ENCODE results near the gene RAB3GAP1. TPM values are rescaled to one million over a fixed set of nuclear protein-coding genes. Genes with fewer than 3 reads are reported as not detected.
"Not testable (repeated sequence)": the region's sequence is repeated elsewhere in the genome, so short reads cannot be mapped to it uniquely, and the experiment has no call there.

Gene RAB3GAP1
- polyA plus RNA-seq, 1 of the 3 experiments (the other 2 are of a cell fraction) = 10.9 TPM

DNA sequence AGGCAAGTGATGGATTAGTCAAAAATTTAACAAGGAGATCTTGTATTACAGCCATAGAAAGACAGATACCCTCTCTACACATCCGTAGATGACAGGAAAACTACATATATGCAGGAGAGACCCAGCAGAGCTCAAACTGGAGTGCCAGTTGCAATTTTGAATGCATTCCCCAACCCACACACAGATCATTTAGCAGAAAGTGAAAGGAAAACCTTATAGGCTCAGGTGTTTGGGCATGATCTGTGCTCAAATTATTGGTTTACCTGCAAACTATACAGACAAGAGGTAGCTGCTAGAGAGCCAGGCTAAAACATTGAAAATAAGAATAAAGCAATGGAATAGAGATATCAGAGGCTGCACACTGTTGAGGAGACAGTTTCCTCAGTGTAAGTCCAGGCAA is 51.8 kb downstream of the RAB3GAP1 start:
- H3K36me3 ChIP-seq (replicated peaks in 1 of 2; ENCODE audit: control insufficient read depth in 1 of 2, insufficient read depth in 2 of 2, low read length in 1 of 2) = peaks cover 0 to 47% of the 10 kb centered on the region in 2 experiments
- peaks cover 0 to 11% of the 10 kb centered on the region in 2 experiments; a peak in 1 of 4 replicates for H3K4me1 ChIP-seq (ENCODE audit: control insufficient read depth in 1 of 2, insufficient read depth in 2 of 2, low read depth in 1 of 2, low read length in 1 of 2)
- TF ChIP-seq RXRA (IDR thresholded peaks at IDR 0.05; ENCODE audit: borderline replicate concordance, low read depth) (no peak), TEAD4 (IDR thresholded peaks at IDR 0.05; ENCODE audit: borderline replicate concordance, insufficient read depth) (no peak), RFX5 (IDR thresholded peaks at IDR 0.05; ENCODE audit: low read length) (no peak), TAF1 (IDR thresholded peaks at IDR 0.05; ENCODE audit: borderline replicate concordance, low read depth, low read length) (no peak), FOSL2 (IDR thresholded peaks at IDR 0.05; ENCODE audit: borderline replicate concordance, low read depth) (no peak), SIN3A (IDR thresholded peaks at IDR 0.05; ENCODE audit: borderline replicate concordance, low read depth, low read length) (no peak), SMC3 (IDR thresholded peaks at IDR 0.05; ENCODE audit: low read depth, low read length) (no peak), YY1 (IDR thresholded peaks at IDR 0.05; ENCODE audit: low read depth) (no peak), JUND (IDR thresholded peaks at IDR 0.05) (no peak), RCOR1 (IDR thresholded peaks at IDR 0.05; ENCODE audit: low read length) (no peak), EP300 (IDR thresholded peaks at IDR 0.05; ENCODE audit: borderline replicate concordance in 1 of 2, low read depth in 1 of 2, low read length in 1 of 2) (no peak), EZH2phosphoT487 (IDR thresholded peaks at IDR 0.05; ENCODE audit: borderline replicate concordance, low read depth) (no peak), ELF1 (IDR thresholded peaks at IDR 0.05) (no peak), MXI1 (IDR thresholded peaks at IDR 0.05; ENCODE audit: low read depth, low read length) (no peak), POLR2AphosphoS5 (IDR thresholded peaks at IDR 0.05; ENCODE audit: low read depth, low read length) (no peak), NRF1 (IDR thresholded peaks at IDR 0.05; ENCODE audit: low read depth, low read length) (no peak)
- TF ChIP-seq, protein P1, sequence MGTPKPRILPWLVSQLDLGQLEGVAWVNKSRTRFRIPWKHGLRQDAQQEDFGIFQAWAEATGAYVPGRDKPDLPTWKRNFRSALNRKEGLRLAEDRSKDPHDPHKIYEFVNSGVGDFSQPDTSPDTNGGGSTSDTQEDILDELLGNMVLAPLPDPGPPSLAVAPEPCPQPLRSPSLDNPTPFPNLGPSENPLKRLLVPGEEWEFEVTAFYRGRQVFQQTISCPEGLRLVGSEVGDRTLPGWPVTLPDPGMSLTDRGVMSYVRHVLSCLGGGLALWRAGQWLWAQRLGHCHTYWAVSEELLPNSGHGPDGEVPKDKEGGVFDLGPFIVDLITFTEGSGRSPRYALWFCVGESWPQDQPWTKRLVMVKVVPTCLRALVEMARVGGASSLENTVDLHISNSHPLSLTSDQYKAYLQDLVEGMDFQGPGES (IDR thresholded peaks at IDR 0.05; ENCODE audit: low read depth, low read length) = no peak
- TF ChIP-seq, protein P2, sequence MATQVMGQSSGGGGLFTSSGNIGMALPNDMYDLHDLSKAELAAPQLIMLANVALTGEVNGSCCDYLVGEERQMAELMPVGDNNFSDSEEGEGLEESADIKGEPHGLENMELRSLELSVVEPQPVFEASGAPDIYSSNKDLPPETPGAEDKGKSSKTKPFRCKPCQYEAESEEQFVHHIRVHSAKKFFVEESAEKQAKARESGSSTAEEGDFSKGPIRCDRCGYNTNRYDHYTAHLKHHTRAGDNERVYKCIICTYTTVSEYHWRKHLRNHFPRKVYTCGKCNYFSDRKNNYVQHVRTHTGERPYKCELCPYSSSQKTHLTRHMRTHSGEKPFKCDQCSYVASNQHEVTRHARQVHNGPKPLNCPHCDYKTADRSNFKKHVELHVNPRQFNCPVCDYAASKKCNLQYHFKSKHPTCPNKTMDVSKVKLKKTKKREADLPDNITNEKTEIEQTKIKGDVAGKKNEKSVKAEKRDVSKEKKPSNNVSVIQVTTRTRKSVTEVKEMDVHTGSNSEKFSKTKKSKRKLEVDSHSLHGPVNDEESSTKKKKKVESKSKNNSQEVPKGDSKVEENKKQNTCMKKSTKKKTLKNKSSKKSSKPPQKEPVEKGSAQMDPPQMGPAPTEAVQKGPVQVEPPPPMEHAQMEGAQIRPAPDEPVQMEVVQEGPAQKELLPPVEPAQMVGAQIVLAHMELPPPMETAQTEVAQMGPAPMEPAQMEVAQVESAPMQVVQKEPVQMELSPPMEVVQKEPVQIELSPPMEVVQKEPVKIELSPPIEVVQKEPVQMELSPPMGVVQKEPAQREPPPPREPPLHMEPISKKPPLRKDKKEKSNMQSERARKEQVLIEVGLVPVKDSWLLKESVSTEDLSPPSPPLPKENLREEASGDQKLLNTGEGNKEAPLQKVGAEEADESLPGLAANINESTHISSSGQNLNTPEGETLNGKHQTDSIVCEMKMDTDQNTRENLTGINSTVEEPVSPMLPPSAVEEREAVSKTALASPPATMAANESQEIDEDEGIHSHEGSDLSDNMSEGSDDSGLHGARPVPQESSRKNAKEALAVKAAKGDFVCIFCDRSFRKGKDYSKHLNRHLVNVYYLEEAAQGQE (IDR thresholded peaks at IDR 0.05; ENCODE audit: low read depth, low read length) = no peak
- TF ChIP-seq, protein P3, sequence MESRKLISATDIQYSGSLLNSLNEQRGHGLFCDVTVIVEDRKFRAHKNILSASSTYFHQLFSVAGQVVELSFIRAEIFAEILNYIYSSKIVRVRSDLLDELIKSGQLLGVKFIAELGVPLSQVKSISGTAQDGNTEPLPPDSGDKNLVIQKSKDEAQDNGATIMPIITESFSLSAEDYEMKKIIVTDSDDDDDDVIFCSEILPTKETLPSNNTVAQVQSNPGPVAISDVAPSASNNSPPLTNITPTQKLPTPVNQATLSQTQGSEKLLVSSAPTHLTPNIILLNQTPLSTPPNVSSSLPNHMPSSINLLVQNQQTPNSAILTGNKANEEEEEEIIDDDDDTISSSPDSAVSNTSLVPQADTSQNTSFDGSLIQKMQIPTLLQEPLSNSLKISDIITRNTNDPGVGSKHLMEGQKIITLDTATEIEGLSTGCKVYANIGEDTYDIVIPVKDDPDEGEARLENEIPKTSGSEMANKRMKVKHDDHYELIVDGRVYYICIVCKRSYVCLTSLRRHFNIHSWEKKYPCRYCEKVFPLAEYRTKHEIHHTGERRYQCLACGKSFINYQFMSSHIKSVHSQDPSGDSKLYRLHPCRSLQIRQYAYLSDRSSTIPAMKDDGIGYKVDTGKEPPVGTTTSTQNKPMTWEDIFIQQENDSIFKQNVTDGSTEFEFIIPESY (IDR thresholded peaks at IDR 0.05; ENCODE audit: borderline replicate concordance, low read depth) = no peak
- TF ChIP-seq, protein P4, sequence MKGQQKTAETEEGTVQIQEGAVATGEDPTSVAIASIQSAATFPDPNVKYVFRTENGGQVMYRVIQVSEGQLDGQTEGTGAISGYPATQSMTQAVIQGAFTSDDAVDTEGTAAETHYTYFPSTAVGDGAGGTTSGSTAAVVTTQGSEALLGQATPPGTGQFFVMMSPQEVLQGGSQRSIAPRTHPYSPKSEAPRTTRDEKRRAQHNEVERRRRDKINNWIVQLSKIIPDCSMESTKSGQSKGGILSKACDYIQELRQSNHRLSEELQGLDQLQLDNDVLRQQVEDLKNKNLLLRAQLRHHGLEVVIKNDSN (IDR thresholded peaks at IDR 0.05; ENCODE audit: borderline replicate concordance, low read depth) = no peak
- no peak for DNase-seq
- H3K9me2 ChIP-seq = no peaks in the 10 kb centered on the region
- peaks cover 19% of the 10 kb centered on the region for H3K79me2 ChIP-seq (ENCODE audit: insufficient read depth)
- H3K4me3 ChIP-seq (ENCODE audit: low read depth in 2 of 2, low read length in 1 of 2) = no peak overlapping the region
- H2AFZ ChIP-seq (ENCODE audit: low read depth) = no peak overlapping the region
- H3K9ac ChIP-seq = no peak overlapping the region
- H3K27ac ChIP-seq (ENCODE audit: low read depth in 2 of 2, low read length in 1 of 2) = no peak overlapping the region
- H3F3A ChIP-seq (replicated peaks; ENCODE audit: insufficient read depth) = peaks cover 9% of the 10 kb centered on the region
- CTCF ChIA-PET = interaction anchor here (0.6 kb wide), 1 partner anchor 30 kb away, joined by 3 read pairs; no protein-coding TSS in a partner anchor
- H3K27me3 ChIP-seq (ENCODE audit: insufficient read depth) = no peaks in the 10 kb centered on the region
- H3K9me3 ChIP-seq = no peaks in the 10 kb centered on the region
- H3K4me2 ChIP-seq = no peak overlapping the region
- 100% methylated on average over 1 of the region's 1 CpG for WGBS (ENCODE audit: low lambda C conversion rate)
- POLR2A ChIA-PET = no interaction called here
- no peaks in the 10 kb centered on the region for H4K20me1 ChIP-seq (ENCODE audit: insufficient read depth)

DNA sequence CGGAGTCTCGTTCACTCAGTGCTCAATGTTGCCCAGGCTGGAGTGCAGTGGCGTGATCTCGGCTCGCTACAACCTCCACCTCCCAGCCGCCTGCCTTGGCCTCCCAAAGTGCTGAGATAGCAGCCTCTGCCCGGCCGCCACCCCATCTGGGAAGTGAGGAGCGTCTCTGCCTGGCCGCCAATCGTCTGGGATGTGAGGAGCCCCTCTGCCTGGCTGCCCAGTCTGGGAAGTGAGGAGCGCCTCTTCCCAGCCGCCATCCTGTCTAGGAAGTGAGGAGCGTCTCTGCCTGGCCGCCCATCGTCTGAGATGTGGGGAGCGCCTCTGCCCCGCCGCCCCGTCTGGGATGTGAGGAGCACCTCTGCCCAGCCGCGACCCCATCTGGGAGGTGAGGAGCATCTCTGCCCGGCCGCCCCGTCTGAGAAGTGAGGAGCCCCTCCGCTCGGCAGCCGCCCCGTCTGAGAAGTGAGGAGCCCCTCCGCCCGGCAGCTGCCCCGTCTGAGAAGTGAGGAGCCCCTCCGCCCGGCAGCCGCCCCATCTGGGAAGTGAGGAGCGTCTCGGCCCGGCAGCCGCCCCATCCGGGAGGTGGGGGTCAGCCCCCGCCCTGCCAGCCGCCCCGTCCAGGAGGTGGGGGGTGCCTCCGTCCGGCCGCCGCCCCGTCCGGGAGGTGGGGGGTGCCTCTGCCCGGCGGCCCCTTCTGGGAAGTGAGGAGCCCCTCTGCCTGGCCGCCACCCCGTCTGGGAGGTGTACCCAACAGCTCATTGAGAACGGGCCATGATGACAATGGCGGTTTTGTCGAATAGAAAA is 53.6 kb downstream of the RAB3GAP1 start:
- H4K20me1 ChIP-seq (ENCODE audit: insufficient read depth); H3F3A ChIP-seq (replicated peaks; ENCODE audit: insufficient read depth); CTCF ChIA-PET; H3K9me3 ChIP-seq; H2AFZ ChIP-seq (ENCODE audit: low read depth); DNase-seq; H3K4me3 ChIP-seq (ENCODE audit: low read depth in 2 of 2, low read length in 1 of 2); H3K9ac ChIP-seq; H3K27me3 ChIP-seq (ENCODE audit: insufficient read depth); H3K4me1 ChIP-seq (ENCODE audit: control insufficient read depth in 1 of 2, insufficient read depth in 2 of 2, low read depth in 1 of 2, low read length in 1 of 2); H3K27ac ChIP-seq (ENCODE audit: low read depth in 2 of 2, low read length in 1 of 2); H3K9me2 ChIP-seq; POLR2A ChIA-PET; H3K4me2 ChIP-seq: not testable (repeated sequence)
- 97% methylated on average over 14 of the region's 56 CpGs for WGBS (ENCODE audit: low lambda C conversion rate)
- H3K36me3 ChIP-seq (replicated peaks in 1 of 2; ENCODE audit: control insufficient read depth in 1 of 2, insufficient read depth in 2 of 2, low read length in 1 of 2) = peaks cover 0 to 45% of the 10 kb centered on the region in 2 experiments
- H3K79me2 ChIP-seq (ENCODE audit: insufficient read depth) = peaks cover 15% of the 10 kb centered on the region

Data from SK-N-SH (cell line).